HEK293T (cell line): ENCODE measurements around the gene WWOX.

ENCODE experiments used
- CTCF ChIA-PET: fragments of 350-600 bp; formaldehyde crosslinking; extraction: SDS; loops from one replicate; lab custom pipeline; 2021; ENCODE audit warnings: antibody characterized with exemption, inconsistent platforms; lab: Yijun Ruan, JAX
- POLR2A ChIA-PET: fragments of 350-600 bp; formaldehyde crosslinking; extraction: SDS; loops from one replicate; lab custom pipeline; 2020; ENCODE audit warnings: antibody characterized with exemption, inconsistent platforms; lab: Yijun Ruan, JAX
- DNase-seq: peaks from one replicate; pipeline ENCODE4 v3.0.0; 2012; ENCODE audit warnings: mixed read lengths; ENCODE audit errors: extremely low spot score
- ARNT ChIP-seq: fragments of 450-650 bp; IDR thresholded peaks from 2 replicates; pipeline ENCODE4 v1.6.1; 2017; ENCODE audit warnings: mild to moderate bottlenecking
- BHLHE40 ChIP-seq: fragments of 450-650 bp; IDR thresholded peaks from 2 replicates; pipeline ENCODE4 v1.6.1; 2016; ENCODE audit warnings: mild to moderate bottlenecking, moderate library complexity, borderline replicate concordance
- CTBP1 ChIP-seq: fragments of 450-650 bp; IDR thresholded peaks from 2 replicates; pipeline ENCODE4 v1.6.1; 2016; ENCODE audit warnings: borderline replicate concordance
- ELF4 ChIP-seq: fragments of 450-650 bp; IDR thresholded peaks from 2 replicates; pipeline ENCODE4 v1.6.1; 2017; ENCODE audit warnings: antibody characterized with exemption
- FOXA1 ChIP-seq: fragments of 450-650 bp; IDR thresholded peaks from 2 replicates; pipeline ENCODE4 v1.6.1; 2016; ENCODE audit warnings: mild to moderate bottlenecking
- FOXK2 ChIP-seq: fragments of 450-650 bp; IDR thresholded peaks from 2 replicates; pipeline ENCODE4 v1.6.1; 2016; ENCODE audit warnings: mild to moderate bottlenecking
- FOXM1 ChIP-seq: fragments of 450-650 bp; IDR thresholded peaks from 2 replicates; pipeline ENCODE4 v1.6.1; 2017; ENCODE audit warnings: mild to moderate bottlenecking, borderline replicate concordance
- HDGF ChIP-seq: fragments of 450-650 bp; IDR thresholded peaks from 2 replicates; pipeline ENCODE4 v1.6.1; 2017; ENCODE audit warnings: antibody characterized with exemption, borderline replicate concordance
- L3MBTL2 ChIP-seq: fragments of 450-650 bp; conservative IDR thresholded peaks from 2 replicates; pipeline ENCODE4 v1.6.1; 2016; ENCODE audit warnings: mild to moderate bottlenecking
- LEF1 ChIP-seq: fragments of 450-650 bp; IDR thresholded peaks from 2 replicates; pipeline ENCODE4 v1.6.1; 2017; ENCODE audit warnings: mild to moderate bottlenecking, borderline replicate concordance
- NFRKB ChIP-seq: fragments of 450-650 bp; IDR thresholded peaks from 2 replicates; pipeline ENCODE4 v1.6.1; 2016; ENCODE audit warnings: mild to moderate bottlenecking, moderate library complexity
- PKNOX1 ChIP-seq: fragments of 450-650 bp; IDR thresholded peaks from 2 replicates; pipeline ENCODE4 v1.6.1; 2016
- SP1 ChIP-seq: fragments of 450-650 bp; IDR thresholded peaks from 2 replicates; pipeline ENCODE4 v1.6.1; 2017
- SUZ12 ChIP-seq: fragments of 450-650 bp; IDR thresholded peaks from 2 replicates; pipeline ENCODE4 v1.6.1; 2016; ENCODE audit warnings: mild to moderate bottlenecking
- TARDBP ChIP-seq: fragments of 450-650 bp; IDR thresholded peaks from 2 replicates; pipeline ENCODE4 v1.6.1; 2016
- ZNF384 ChIP-seq: fragments of 450-650 bp; IDR thresholded peaks from 2 replicates; pipeline ENCODE4 v1.6.1; 2016

WWOX gene

GRCh38 chr16:78529881-78530280 lies 430.4 kb downstream of the WWOX start:
- ChIA-PET CTCF (no interaction called here), POLR2A (no interaction called here)
- DNase-seq = no peak
- no peak for TF ChIP-seq LEF1
- no peak for TF ChIP-seq L3MBTL2
- no peak for TF ChIP-seq NFRKB
- TF ChIP-seq FOXA1 = no peak
- TF ChIP-seq SUZ12 = no peak
- no peak for TF ChIP-seq ARNT
- no peak for TF ChIP-seq ZNF384
- TF ChIP-seq HDGF = no peak

- ChIA-PET CTCF (no interaction called here), POLR2A (no interaction called here)
- no peak for TF ChIP-seq TARDBP
- TF ChIP-seq HDGF = no peak
- TF ChIP-seq LEF1 = no peak
- no peak for TF ChIP-seq SP1
- no peak for TF ChIP-seq ZNF384
- no peak for TF ChIP-seq CTBP1
- TF ChIP-seq ARNT = no peak
- no peak for TF ChIP-seq PKNOX1
- no peak for TF ChIP-seq L3MBTL2
- no peak for TF ChIP-seq ELF4
- no peak for TF ChIP-seq NFRKB
- no peak for TF ChIP-seq BHLHE40
- TF ChIP-seq FOXK2 = no peak
- no peak for TF ChIP-seq SUZ12
- no peak for TF ChIP-seq FOXA1
- DNase-seq = no peak
Observed at GRCh38 chr16:78530283-78530682, 430.8 kb downstream of the WWOX start.

- no peak for TF ChIP-seq L3MBTL2
- TF ChIP-seq TARDBP = no peak
- no peak for TF ChIP-seq BHLHE40
- TF ChIP-seq SP1 = no peak
- TF ChIP-seq HDGF = no peak
- TF ChIP-seq NFRKB = no peak
- no peak for TF ChIP-seq LEF1
- TF ChIP-seq FOXM1 = no peak
- TF ChIP-seq FOXK2 = no peak
- DNase-seq = no peak
- POLR2A ChIA-PET = no interaction called here
- CTCF ChIA-PET = no interaction called here
Observed at GRCh38 chr16:78535098-78535497, 435.6 kb downstream of the WWOX start.

GRCh38 chr16:78537511-78537910 lies 438.1 kb downstream of the WWOX start:
- ChIA-PET CTCF (no interaction called here), POLR2A (no interaction called here)
- no peak for DNase-seq
- TF ChIP-seq ARNT = no peak
- no peak for TF ChIP-seq ZNF384
- TF ChIP-seq BHLHE40 = no peak
- TF ChIP-seq CTBP1 = no peak
- TF ChIP-seq PKNOX1 = no peak
- TF ChIP-seq FOXM1 = no peak
- no peak for TF ChIP-seq NFRKB
- no peak for TF ChIP-seq SP1
- no peak for TF ChIP-seq FOXK2
- TF ChIP-seq HDGF = no peak
- TF ChIP-seq TARDBP = no peak
- TF ChIP-seq FOXA1 = no peak

GRCh38 chr16:78538292-78538691 lies 438.8 kb downstream of the WWOX start:
- POLR2A ChIA-PET = no interaction called here
- TF ChIP-seq BHLHE40 = no peak
- TF ChIP-seq CTBP1 = no peak
- no peak for TF ChIP-seq NFRKB
- TF ChIP-seq L3MBTL2 = no peak
- no peak for TF ChIP-seq TARDBP
- no peak for TF ChIP-seq SUZ12
- no peak for TF ChIP-seq FOXK2
- no peak for TF ChIP-seq HDGF
- no peak for TF ChIP-seq FOXA1
- no peak for TF ChIP-seq ELF4
- TF ChIP-seq FOXM1 = no peak
- TF ChIP-seq SP1 = no peak
- TF ChIP-seq PKNOX1 = no peak
- CTCF ChIA-PET = no interaction called here
- DNase-seq = no peak

- ChIA-PET CTCF (no interaction called here), POLR2A (no interaction called here)
- TF ChIP-seq ELF4 (no peak), FOXK2 (no peak), SP1 (no peak), TARDBP (no peak), BHLHE40 (no peak), HDGF (no peak), SUZ12 (no peak)
- no peak for DNase-seq
Observed at GRCh38 chr16:78538919-78539318, 439.5 kb downstream of the WWOX start.

GRCh38 chr16:78542419-78542818 lies 443.0 kb downstream of the WWOX start:
- CTCF ChIA-PET = no interaction called here
- TF ChIP-seq ARNT (no peak), SUZ12 (no peak), FOXA1 (no peak), HDGF (no peak), FOXM1 (no peak), ZNF384 (no peak), TARDBP (no peak), SP1 (no peak), BHLHE40 (no peak), CTBP1 (no peak), FOXK2 (no peak), L3MBTL2 (no peak)
- no peak for DNase-seq
- POLR2A ChIA-PET = no interaction called here
